Kidney capillary endothelial cell (primary cell): ENCODE measurements around the gene AFP.
A peak's percentile ranks its signal among the peaks of the same experiment; 100 is the strongest.

Source experiments
- DNase-seq: peaks from one replicate; pipeline ENCODE4 v3.0.0-alpha.2; 2018; ENCODE audit warnings: low spot score

Gene AFP

GRCh38 chr4:73438582-73439215 lies 2.7 kb downstream of the AFP start:
- DNase-seq: no peak

- DNase-seq: no peak
These were observed 3.4 kb downstream of the AFP start for GRCh38 chr4:73439445-73439844.

GRCh38 chr4:73439991-73440390 lies 4.0 kb downstream of the AFP start:
- DNase-seq: no peak

GRCh38 chr4:73440653-73441052 lies 4.6 kb downstream of the AFP start:
- no peak for DNase-seq

GRCh38 chr4:73442275-73442674 lies 6.3 kb downstream of the AFP start:
- no peak for DNase-seq

- no peak for DNase-seq
These were observed 7.2 kb downstream of the AFP start for GRCh38 chr4:73443224-73443623.

- DNase-seq: no peak
These were observed 9.6 kb downstream of the AFP start for GRCh38 chr4:73445383-73446335.

- peak; percentile 51 for DNase-seq
These were observed 10.4 kb downstream of the AFP start for GRCh38 chr4:73446336-73446938.

- no peak for DNase-seq
These were observed 11.7 kb downstream of the AFP start for GRCh38 chr4:73447671-73448070.

GRCh38 chr4:73448448-73449203 lies 12.6 kb downstream of the AFP start:
- DNase-seq: no peak

- no peak for DNase-seq
These were observed 14.5 kb downstream of the AFP start for GRCh38 chr4:73450398-73451004.

GRCh38 chr4:73451404-73451803 lies 15.4 kb downstream of the AFP start:
- DNase-seq: no peak

- no peak for DNase-seq
These were observed 16.1 kb downstream of the AFP start for GRCh38 chr4:73451981-73452747.

- DNase-seq: no peak
These were observed 17.1 kb downstream of the AFP start for GRCh38 chr4:73452953-73453700.

GRCh38 chr4:73453701-73454005 lies 17.6 kb downstream of the AFP start:
- no peak for DNase-seq

GRCh38 chr4:73454920-73455319 lies 18.9 kb downstream of the AFP start:
- DNase-seq: no peak

GRCh38 chr4:73456177-73457022 lies 20.4 kb downstream of the AFP start:
- no peak for DNase-seq

GRCh38 chr4:73458184-73459047 lies 22.4 kb downstream of the AFP start:
- no peak for DNase-seq

GRCh38 chr4:73459048-73459421 lies 23.0 kb downstream of the AFP start:
- no peak for DNase-seq
